Measurements from ENCODE around the gene SOBP. TPM values are rescaled to one million over a fixed set of nuclear protein-coding genes. Genes with fewer than 3 reads are reported as not detected.
A peak's percentile ranks its signal among the peaks of the same experiment; 100 is the strongest.

SOBP gene
- total RNA-seq, 3 donors from 2014 or later: 5.6 to 8.2 (median 7.0) TPM

DNA sequence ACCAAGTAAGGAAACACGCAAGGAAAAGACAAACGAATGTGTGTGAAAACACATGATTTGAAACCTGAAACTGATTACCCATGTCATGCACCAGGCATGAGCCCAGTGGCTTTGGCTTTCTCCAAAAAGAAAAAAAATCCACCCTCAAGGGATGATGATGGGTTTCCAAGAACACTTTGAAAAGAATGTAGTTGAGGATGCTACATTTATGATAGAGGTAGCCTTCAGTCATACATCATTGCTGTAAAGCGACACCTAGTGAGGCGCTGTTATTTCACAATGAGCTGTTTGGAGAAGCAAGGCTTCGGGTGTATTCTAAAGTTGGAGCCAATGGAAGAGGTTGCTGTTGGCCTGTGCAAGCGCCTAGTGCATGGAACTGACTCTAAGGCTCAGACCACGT is 209.3 kb downstream of the SOBP start:
- TF ChIP-seq, protein P1, sequence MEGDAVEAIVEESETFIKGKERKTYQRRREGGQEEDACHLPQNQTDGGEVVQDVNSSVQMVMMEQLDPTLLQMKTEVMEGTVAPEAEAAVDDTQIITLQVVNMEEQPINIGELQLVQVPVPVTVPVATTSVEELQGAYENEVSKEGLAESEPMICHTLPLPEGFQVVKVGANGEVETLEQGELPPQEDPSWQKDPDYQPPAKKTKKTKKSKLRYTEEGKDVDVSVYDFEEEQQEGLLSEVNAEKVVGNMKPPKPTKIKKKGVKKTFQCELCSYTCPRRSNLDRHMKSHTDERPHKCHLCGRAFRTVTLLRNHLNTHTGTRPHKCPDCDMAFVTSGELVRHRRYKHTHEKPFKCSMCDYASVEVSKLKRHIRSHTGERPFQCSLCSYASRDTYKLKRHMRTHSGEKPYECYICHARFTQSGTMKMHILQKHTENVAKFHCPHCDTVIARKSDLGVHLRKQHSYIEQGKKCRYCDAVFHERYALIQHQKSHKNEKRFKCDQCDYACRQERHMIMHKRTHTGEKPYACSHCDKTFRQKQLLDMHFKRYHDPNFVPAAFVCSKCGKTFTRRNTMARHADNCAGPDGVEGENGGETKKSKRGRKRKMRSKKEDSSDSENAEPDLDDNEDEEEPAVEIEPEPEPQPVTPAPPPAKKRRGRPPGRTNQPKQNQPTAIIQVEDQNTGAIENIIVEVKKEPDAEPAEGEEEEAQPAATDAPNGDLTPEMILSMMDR (IDR thresholded peaks at IDR 0.05): no peak
- no peak for TF ChIP-seq POLR2A (IDR thresholded peaks at IDR 0.05)
- no peak for TF ChIP-seq POLR2AphosphoS5 (IDR thresholded peaks at IDR 0.05)
- intact Hi-C loops (cut with DNase I; ENCODE audit: low total_unique reads): no loop called here
- H3K27me3 ChIP-seq: no peaks in the 10 kb centered on the region
- no peak for DNase-seq (ENCODE audit: low spot score in 2 of 2)
- no peak overlapping the region for H3K4me3 ChIP-seq
- H3K9me3 ChIP-seq: no peaks in the 10 kb centered on the region
- no peak overlapping the region for H3K27ac ChIP-seq
- no peaks in the 10 kb centered on the region for H3K4me1 ChIP-seq
- no peaks in the 10 kb centered on the region for H3K36me3 ChIP-seq

DNA sequence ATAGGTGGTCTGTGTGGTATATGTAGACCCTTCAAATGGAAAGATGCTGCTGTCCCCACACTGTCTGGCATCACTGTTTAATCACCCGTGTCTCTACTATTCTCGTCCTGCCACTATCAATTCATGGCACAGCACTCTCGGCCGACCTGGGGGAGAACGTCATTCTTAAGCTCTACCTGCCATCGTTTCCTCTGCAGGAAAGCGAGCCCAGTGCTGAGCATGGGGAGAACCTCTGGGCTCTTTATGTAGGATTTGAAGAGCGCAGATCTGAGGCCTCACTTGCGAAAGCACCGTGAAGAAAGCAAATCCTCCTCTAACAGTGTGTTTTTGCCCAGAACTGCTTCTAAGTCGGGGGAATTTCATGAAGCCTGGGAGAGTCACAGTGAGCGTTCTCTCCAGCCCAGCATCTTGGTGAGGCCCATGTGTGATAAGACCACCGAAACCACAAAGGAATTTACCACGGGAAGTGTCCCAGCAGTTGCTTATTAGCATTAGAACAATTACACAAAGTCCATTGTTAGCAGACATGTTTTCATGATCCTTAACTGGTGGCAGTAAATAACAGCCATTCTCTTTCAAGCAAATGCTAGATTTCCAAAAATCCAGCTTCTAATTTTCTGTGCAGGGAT is 209.9 kb downstream of the SOBP start:
- Histone ChIP-seq H3K9me3 (no peaks in the 10 kb centered on the region), H3K27ac (no peak overlapping the region), H3K4me3 (no peak overlapping the region), H3K4me1 (no peaks in the 10 kb centered on the region), H3K36me3 (no peaks in the 10 kb centered on the region), H3K27me3 (no peaks in the 10 kb centered on the region)
- TF ChIP-seq POLR2A (IDR thresholded peaks at IDR 0.05) (no peak), POLR2AphosphoS5 (IDR thresholded peaks at IDR 0.05) (no peak)
- TF ChIP-seq, protein P1 (IDR thresholded peaks at IDR 0.05): no peak
- intact Hi-C loops (cut with DNase I; ENCODE audit: low total_unique reads): no loop called here
- no peak for DNase-seq (ENCODE audit: low spot score in 2 of 2)

DNA sequence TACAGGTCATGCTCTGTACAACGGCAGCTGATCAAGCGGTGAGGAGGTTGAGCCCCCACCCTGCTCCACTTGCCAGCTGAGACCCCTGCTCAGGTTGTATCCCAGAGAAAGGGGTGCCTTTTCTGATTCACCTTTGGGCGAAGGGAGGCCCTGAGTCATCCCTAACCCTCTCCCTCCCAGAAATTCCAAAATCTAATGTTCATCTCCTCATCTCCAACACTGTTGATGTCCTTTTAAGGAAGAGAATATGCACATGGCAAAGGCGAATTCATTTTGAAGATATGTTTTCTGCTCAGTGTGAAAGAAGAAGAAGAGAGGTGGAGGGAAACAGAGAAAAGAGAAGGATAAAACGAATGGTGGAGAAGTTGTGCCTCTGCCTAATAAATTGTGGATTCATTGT is 213.7 kb downstream of the SOBP start:
- TF ChIP-seq POLR2A (IDR thresholded peaks at IDR 0.05) (no peak), POLR2AphosphoS5 (IDR thresholded peaks at IDR 0.05) (no peak)
- TF ChIP-seq, protein P1 (IDR thresholded peaks at IDR 0.05): no peak
- Histone ChIP-seq H3K4me1 (no peaks in the 10 kb centered on the region), H3K27ac (no peak overlapping the region), H3K36me3 (no peaks in the 10 kb centered on the region), H3K9me3 (no peaks in the 10 kb centered on the region), H3K4me3 (no peak overlapping the region), H3K27me3 (no peaks in the 10 kb centered on the region)
- intact Hi-C loops (cut with DNase I; ENCODE audit: low total_unique reads): no loop called here
- no peak for DNase-seq (ENCODE audit: low spot score in 2 of 2)

DNA sequence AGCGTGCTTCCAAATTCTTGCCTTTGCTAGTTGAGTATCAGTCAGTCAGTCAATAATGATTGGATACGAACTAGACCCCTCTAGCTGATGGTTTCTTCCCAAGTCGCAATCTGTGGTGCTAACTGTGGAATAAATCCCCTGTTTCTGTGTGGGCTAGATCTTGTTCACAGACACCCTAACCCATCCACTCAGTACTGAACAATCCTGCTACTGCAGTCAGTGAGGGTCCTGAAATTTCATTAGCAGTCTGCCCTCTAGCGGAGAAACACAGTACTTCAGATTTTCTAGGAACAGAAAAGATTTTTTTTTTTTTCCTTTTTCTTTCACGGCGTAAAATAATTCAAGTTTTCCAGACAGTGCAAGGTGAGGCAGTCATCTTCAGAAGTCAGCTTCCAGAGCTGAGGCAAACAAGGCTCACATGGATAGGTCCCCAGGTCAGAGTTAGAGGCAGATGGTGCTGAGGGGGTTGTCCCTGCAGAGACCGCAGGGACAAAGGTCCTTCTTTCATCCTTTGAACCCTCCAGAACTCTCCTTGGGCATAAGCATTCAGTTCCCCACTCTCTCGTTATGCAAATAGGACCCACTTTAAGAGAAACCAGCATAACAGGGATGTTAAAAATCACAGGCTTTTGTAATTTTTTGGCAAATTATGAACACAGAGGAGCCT is 214.6 kb downstream of the SOBP start:
- intact Hi-C loops (cut with DNase I; ENCODE audit: low total_unique reads): no loop called here

More for the DNA sequence above, 214.6 kb downstream of the SOBP start:
- Histone ChIP-seq H3K4me1 (no peaks in the 10 kb centered on the region), H3K27ac (no peak overlapping the region), H3K27me3 (no peaks in the 10 kb centered on the region), H3K4me3 (no peak overlapping the region), H3K9me3 (no peaks in the 10 kb centered on the region), H3K36me3 (no peaks in the 10 kb centered on the region)
- TF ChIP-seq, protein P1 (IDR thresholded peaks at IDR 0.05): peak; percentile 68 to 75 (median 70)
- TF ChIP-seq POLR2A (IDR thresholded peaks at IDR 0.05): no peak
- no peak for DNase-seq (ENCODE audit: low spot score in 2 of 2)

Data from breast epithelium (tissue), 4 donors.